Testis (tissue), 3 donors: Measurements from ENCODE around the gene FUNDC2. TPM values are rescaled to one million over a fixed set of nuclear protein-coding genes. Genes with fewer than 3 reads are reported as not detected.

Experiments
- DNase-seq: peaks from one replicate; pipeline ENCODE4 v3.0.0-alpha.2; 2019
- H3K27ac ChIP-seq, 2 donors: fragments of 200-600 bp; sonication (generic); one replicate each; pipeline ENCODE4 v1.5.1; 2019
- H3K27me3 ChIP-seq: fragments of 200-600 bp; sonication (generic); one replicate; pipeline ENCODE4 v1.5.1; 2019
- H3K36me3 ChIP-seq: fragments of 200-600 bp; sonication (generic); one replicate; pipeline ENCODE4 v1.5.1; 2017; ENCODE audit warnings: low read depth; ENCODE audit errors: missing control alignments
- H3K4me1 ChIP-seq: fragments of 200-600 bp; sonication (generic); one replicate; pipeline ENCODE4 v1.5.1; 2019
- H3K4me3 ChIP-seq, 2 donors: fragments of 200-600 bp; sonication (generic); one replicate each; pipeline ENCODE4 v1.5.1; 2017 to 2019
- H3K9me3 ChIP-seq: fragments of 200-600 bp; sonication (generic); one replicate; pipeline ENCODE4 v1.5.1; 2017
- POLR2A ChIP-seq: fragments of 450-650 bp; IDR thresholded peaks from one replicate; pipeline ENCODE4 v1.6.1; 2017; ENCODE audit warnings: antibody characterized with exemption, mild to moderate bottlenecking, moderate library complexity
- WGBS, 2 donors: methylation state at CpG; one replicate each; pipeline ENCODE4 v1.1.5; 2018; 5-methylcytosine and 5-hydroxymethylcytosine counted together
- intact Hi-C: fragments of 100-400 bp; cut with DNase I; formaldehyde crosslinking; loops from one replicate; pipeline ENCODE4 v1.15.1; 2023; ENCODE audit warnings: low total_unique reads
- polyA plus RNA-seq: library from polyadenylated mRNA; stranded (reverse); fragments of 350-450 nt; fragmentation: Illumina TruSeq; extraction: RNeasy Lipid Tissue Mini Kit (QIAGEN cat#74804); gene quantifications from one replicate; pipeline ENCODE4 v1.2.3, GENCODE V29; 2014; ENCODE audit warnings: low read depth, low replicate concordance; ENCODE audit not compliant: insufficient read depth
- total RNA-seq, 2 donors: library from RNA; depleted of rRNA; stranded (reverse); fragments of >200 nt; gene quantifications; one replicate each; pipeline ENCODE4 v1.2.3, GENCODE V29; 2016
- TF ChIP-seq, protein P1 (sequence below), 3 experiments: fragments of 450-650 bp in 2 of 3; fragments of 200-600 bp in 1 of 3; sonication (generic) in 1 of 3; IDR thresholded peaks; one replicate each; pipeline ENCODE4 v1.5.1; 2016 to 2019; ENCODE audit warnings: antibody characterized with exemption in 3 of 3, mild to moderate bottlenecking in 2 of 3, moderate library complexity in 1 of 3

Gene FUNDC2
- total and polyA plus RNA-seq, 3 donors from 2014 or later = 65.0 to 104 (median 71.7) TPM

GRCh38 chrX:155105919-155106318 is 79.3 kb downstream of the FUNDC2 start:
- H3K27me3 ChIP-seq = no peaks in the 10 kb centered on the region
- H3K4me3 ChIP-seq = no peak overlapping the region
- no peaks in the 10 kb centered on the region for H3K36me3 ChIP-seq
- DNase-seq = no peak
- H3K9me3 ChIP-seq = no peaks in the 10 kb centered on the region
- no peak overlapping the region for H3K27ac ChIP-seq
- no peaks in the 10 kb centered on the region for H3K4me1 ChIP-seq
- TF ChIP-seq POLR2A = no peak
- TF ChIP-seq, protein P1, sequence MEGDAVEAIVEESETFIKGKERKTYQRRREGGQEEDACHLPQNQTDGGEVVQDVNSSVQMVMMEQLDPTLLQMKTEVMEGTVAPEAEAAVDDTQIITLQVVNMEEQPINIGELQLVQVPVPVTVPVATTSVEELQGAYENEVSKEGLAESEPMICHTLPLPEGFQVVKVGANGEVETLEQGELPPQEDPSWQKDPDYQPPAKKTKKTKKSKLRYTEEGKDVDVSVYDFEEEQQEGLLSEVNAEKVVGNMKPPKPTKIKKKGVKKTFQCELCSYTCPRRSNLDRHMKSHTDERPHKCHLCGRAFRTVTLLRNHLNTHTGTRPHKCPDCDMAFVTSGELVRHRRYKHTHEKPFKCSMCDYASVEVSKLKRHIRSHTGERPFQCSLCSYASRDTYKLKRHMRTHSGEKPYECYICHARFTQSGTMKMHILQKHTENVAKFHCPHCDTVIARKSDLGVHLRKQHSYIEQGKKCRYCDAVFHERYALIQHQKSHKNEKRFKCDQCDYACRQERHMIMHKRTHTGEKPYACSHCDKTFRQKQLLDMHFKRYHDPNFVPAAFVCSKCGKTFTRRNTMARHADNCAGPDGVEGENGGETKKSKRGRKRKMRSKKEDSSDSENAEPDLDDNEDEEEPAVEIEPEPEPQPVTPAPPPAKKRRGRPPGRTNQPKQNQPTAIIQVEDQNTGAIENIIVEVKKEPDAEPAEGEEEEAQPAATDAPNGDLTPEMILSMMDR (IDR thresholded peaks at IDR 0.05) = no peak
- intact Hi-C loops = no loop called here
- 97 to 100% methylated on average over 2 of the region's 2 CpGs for WGBS, 2 donors

DNA sequence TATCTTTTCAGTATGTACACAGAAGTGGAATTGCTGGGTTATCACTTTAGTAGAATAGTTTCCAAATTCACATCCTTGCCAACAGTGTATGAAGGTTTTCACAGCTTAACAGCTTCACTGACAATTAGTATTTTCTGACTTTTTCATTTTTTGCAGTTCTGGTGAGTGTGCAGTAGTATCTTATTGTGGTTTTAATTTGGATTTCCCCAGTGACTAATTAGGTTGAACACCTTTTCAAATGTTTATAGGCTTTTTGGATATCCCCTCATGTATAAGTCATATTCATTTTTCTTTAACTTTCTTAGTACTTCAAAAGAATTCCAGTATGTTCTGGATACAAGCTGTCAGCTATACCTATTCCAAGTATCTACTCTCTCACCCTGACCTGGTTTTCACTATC is 81.8 kb downstream of the FUNDC2 start:
- TF ChIP-seq POLR2A = no peak
- TF ChIP-seq, protein P1 (IDR thresholded peaks at IDR 0.05) = no peak

More for the DNA sequence above, 81.8 kb downstream of the FUNDC2 start:
- Histone ChIP-seq H3K9me3 (no peaks in the 10 kb centered on the region), H3K36me3 (no peaks in the 10 kb centered on the region), H3K27ac (no peak overlapping the region), H3K4me1 (no peaks in the 10 kb centered on the region), H3K27me3 (no peaks in the 10 kb centered on the region), H3K4me3 (no peak overlapping the region)
- no peak for DNase-seq
- intact Hi-C loops = no loop called here

Other genes starting within 250 kb of the FUNDC2 start
- 10 to 100 TPM; 36.4 to 46.2 TPM for gene MPP1, start 221.4 kb upstream of the FUNDC2 start, total RNA-seq
- 21.9 TPM for gene MPP1, start 221.4 kb upstream of the FUNDC2 start, polyA plus RNA-seq
- under 1 TPM in 1 of 2 donors, not detected in 1; 0.87 TPM for gene SMIM9, start 192.2 kb upstream of the FUNDC2 start, total RNA-seq
- 0.51 TPM for gene SMIM9, start 192.2 kb upstream of the FUNDC2 start, polyA plus RNA-seq
- gene F8A1, start 140.5 kb upstream of the FUNDC2 start, total RNA-seq = 10 to 100 TPM in 1 of 2 donors, 1 to 10 TPM in 1; 6.9 to 15.5 TPM
- 8.5 TPM for gene F8A1, start 140.5 kb upstream of the FUNDC2 start, polyA plus RNA-seq
- 10 to 100 TPM; 25.0 to 35.2 TPM for gene F8, start 4.1 kb upstream of the FUNDC2 start, total RNA-seq
- 18.0 TPM for gene F8, start 4.1 kb upstream of the FUNDC2 start, polyA plus RNA-seq
- gene CMC4, start 44.3 kb downstream of the FUNDC2 start, total RNA-seq = 10 to 100 TPM; 25.4 to 29.8 TPM
- 8.5 TPM for gene CMC4, start 44.3 kb downstream of the FUNDC2 start, polyA plus RNA-seq
- gene MTCP1, start 44.3 kb downstream of the FUNDC2 start, total RNA-seq = 10 to 100 TPM; 25.0 to 25.5 TPM
- gene MTCP1, start 44.3 kb downstream of the FUNDC2 start, polyA plus RNA-seq = 23.3 TPM
- 1 to 10 TPM; 2.8 to 3.4 TPM for gene BRCC3, start 44.7 kb downstream of the FUNDC2 start, total RNA-seq
- 1.4 TPM for gene BRCC3, start 44.7 kb downstream of the FUNDC2 start, polyA plus RNA-seq
- 10 to 100 TPM; 14.8 to 20.9 TPM for gene VBP1, start 189.6 kb downstream of the FUNDC2 start, total RNA-seq
- 26.5 TPM for gene VBP1, start 189.6 kb downstream of the FUNDC2 start, polyA plus RNA-seq
- gene RAB39B, start 237.6 kb downstream of the FUNDC2 start, total RNA-seq = 1 to 10 TPM; 2.5 to 3.4 TPM
- gene RAB39B, start 237.6 kb downstream of the FUNDC2 start, polyA plus RNA-seq = 1.8 TPM